B cell (primary cell): Measurements from ENCODE around the gene LGALS7. TPM values are rescaled to one million over a fixed set of nuclear protein-coding genes. Genes with fewer than 3 reads are reported as not detected.
A peak's percentile ranks its signal among the peaks of the same experiment; 100 is the strongest.

Experiments
- ATAC-seq: fragments of 200-7000 bp; cut with Tn5 transposase; one replicate; pipeline ENCODE4 v1.10.0; 2021; ENCODE audit warnings: low read depth, mild to moderate bottlenecking, moderate number of reproducible peaks, moderate library complexity
- CTCF ChIA-PET: fragments of 350-600 bp; sonication (Branson Sonifier 250); formaldehyde crosslinking; loops from one replicate; lab custom pipeline; 2021; ENCODE audit warnings: antibody characterized with exemption, inconsistent platforms; lab: Charles Lee
- POLR2A ChIA-PET: fragments of 350-600 bp; sonication (Branson Sonifier 250); formaldehyde crosslinking; loops from one replicate; lab custom pipeline; 2021; ENCODE audit warnings: antibody characterized with exemption; lab: Charles Lee
- DNase-seq: peaks from one replicate; pipeline ENCODE4 v3.0.0; 2013
- H2AFZ ChIP-seq: 2 replicates; pipeline ENCODE4 v1.6.1; 2012; ENCODE audit warnings: mild to moderate bottlenecking, low read depth, low read length; ENCODE audit not compliant: insufficient read depth, poor library complexity, severe bottlenecking
- H3K27ac ChIP-seq, 2 donors: 1 replicate in 1 of 2; 2 replicates in 1 of 2; pipeline ENCODE4 v1.5.1; 2012 to 2013; ENCODE audit warnings: low read length in 2 of 2, mild to moderate bottlenecking in 2 of 2, moderate library complexity in 1 of 2
- H3K27me3 ChIP-seq, 4 experiments: fragments of 200-600 bp in 1 of 4; sonication (generic) in 1 of 4; replicated peaks in 1 of 4; 1 replicate in 2 of 4; 2 replicates in 2 of 4; pipeline versions ENCODE4 v1.6.1 to v1.7.0; 2013 to 2016; ENCODE audit warnings: low read length in 3 of 4, mild to moderate bottlenecking in 2 of 4, mixed read lengths in 1 of 4, moderate library complexity in 1 of 4; ENCODE audit not compliant: insufficient read depth in 4 of 4, control insufficient read depth in 3 of 4; ENCODE audit errors: control extremely low read depth in 1 of 4
- H3K36me3 ChIP-seq, 2 experiments: replicated peaks in 1 of 2; 1 replicate in 1 of 2; 2 replicates in 1 of 2; pipeline versions ENCODE4 v1.6.1 to v1.7.1; 2013; ENCODE audit warnings: low read length in 1 of 2; ENCODE audit not compliant: insufficient read depth in 2 of 2, control insufficient read depth in 1 of 2; ENCODE audit errors: control extremely low read depth in 1 of 2, extremely low read depth in 1 of 2
- H3K4me1 ChIP-seq, 2 donors: fragments of 200-600 bp in 1 of 2; sonication (generic) in 1 of 2; 1 replicate in 1 of 2; 2 replicates in 1 of 2; pipeline versions ENCODE4 v1.5.1 to v1.6.1; 2013 to 2017; ENCODE audit warnings: low read length in 2 of 2; ENCODE audit not compliant: control insufficient read depth in 2 of 2, insufficient read depth in 2 of 2
- H3K4me2 ChIP-seq: replicated peaks from 2 replicates; pipeline ENCODE3; 2012; ENCODE audit warnings: mild to moderate bottlenecking, low read depth, low read length; ENCODE audit not compliant: poor library complexity, severe bottlenecking
- H3K4me3 ChIP-seq, 5 experiments: fragments of 200-600 bp in 1 of 5; sonication (generic) in 1 of 5; 1 replicate in 3 of 5; 2 replicates in 2 of 5; pipeline versions ENCODE4 v1.5.1 to v1.7.0; 2011 to 2016; ENCODE audit warnings: low read length in 4 of 5, mild to moderate bottlenecking in 4 of 5, low read depth in 2 of 5, control low read depth in 1 of 5, moderate library complexity in 1 of 5; ENCODE audit not compliant: insufficient read depth in 1 of 5; ENCODE audit errors: control extremely low read depth in 1 of 5, extremely low read depth in 1 of 5
- H3K79me2 ChIP-seq: fragments of 200-600 bp; sonication (generic); one replicate; pipeline ENCODE4 v1.6.0; 2016; ENCODE audit warnings: low read length; ENCODE audit not compliant: control insufficient read depth, insufficient read depth
- H3K9ac ChIP-seq: fragments of 200-600 bp; sonication (generic); 2 replicates; pipeline ENCODE4 v1.6.1; 2017; ENCODE audit warnings: mild to moderate bottlenecking, low read length, moderate library complexity
- H3K9me3 ChIP-seq, 3 donors: one replicate each; pipeline versions ENCODE4 v1.6.1 to v1.7.1; 2013; ENCODE audit warnings: low read length in 2 of 3; ENCODE audit not compliant: control insufficient read depth in 2 of 3, insufficient read depth in 1 of 3; ENCODE audit errors: control extremely low read depth in 1 of 3
- H4K20me1 ChIP-seq: 2 replicates; pipeline ENCODE4 v1.6.0; 2012; ENCODE audit warnings: mild to moderate bottlenecking, low read length; ENCODE audit not compliant: insufficient read depth, control insufficient read depth, poor library complexity, severe bottlenecking
- H3K27ac Mint-ChIP-seq: one replicate; pipeline ENCODE4 v1.8.0; 2021; ENCODE audit warnings: mixed read lengths
- H3K27me3 Mint-ChIP-seq: one replicate; pipeline ENCODE4 v1.8.0; 2021; ENCODE audit warnings: mixed read lengths
- H3K4me1 Mint-ChIP-seq: one replicate; pipeline ENCODE4 v1.8.0; 2021; ENCODE audit warnings: mixed read lengths
- H3K4me3 Mint-ChIP-seq: one replicate; pipeline ENCODE4 v1.8.0; 2021; ENCODE audit warnings: mixed read lengths
- H3K9me3 Mint-ChIP-seq: one replicate; pipeline ENCODE4 v1.8.0; 2022; ENCODE audit warnings: mixed read lengths; ENCODE audit not compliant: insufficient read depth
- EZH2 ChIP-seq: IDR thresholded peaks from 2 replicates; pipeline ENCODE4 v1.6.1; 2012; ENCODE audit warnings: borderline replicate concordance, low read depth, mild to moderate bottlenecking, moderate library complexity, low read length; ENCODE audit not compliant: insufficient read depth, poor library complexity, severe bottlenecking
- WGBS: methylation state at CpG from one replicate; pipeline ENCODE4 v1.1.5; 2013; ENCODE audit warnings: missing lambda C conversion rate; ENCODE audit not compliant: insufficient coverage; 5-methylcytosine and 5-hydroxymethylcytosine counted together
- intact Hi-C: fragments of 100-400 bp; cut with micrococcal nuclease; formaldehyde crosslinking; loops from one replicate; pipeline ENCODE4 v1.10.0; 2022
- polyA plus RNA-seq: library from polyadenylated mRNA; depleted of rRNA; stranded (reverse); fragments of >200 nt; gene quantifications from 2 replicates; pipeline ENCODE4 v1.2.3, GENCODE V29; 2012
- total RNA-seq, 2 donors: library from RNA; stranded (reverse); fragments of 120-200 nt in 1 of 2; gene quantifications; 1 replicate in 1 of 2; 2 replicates in 1 of 2; pipeline versions ENCODE4 v1.2.3 to v1.2.4, GENCODE V29; 2013 to 2022
- TF ChIP-seq, protein P1 (sequence below): fragments of 200-600 bp; IDR thresholded peaks from one replicate; pipeline ENCODE4 v1.8.0; 2022; ENCODE audit warnings: antibody characterized with exemption, mild to moderate bottlenecking

Gene LGALS7
- total and polyA plus RNA-seq, 2 donors (not counting 1 experiment from before 2014, with no cell fraction given): not detected

DNA sequence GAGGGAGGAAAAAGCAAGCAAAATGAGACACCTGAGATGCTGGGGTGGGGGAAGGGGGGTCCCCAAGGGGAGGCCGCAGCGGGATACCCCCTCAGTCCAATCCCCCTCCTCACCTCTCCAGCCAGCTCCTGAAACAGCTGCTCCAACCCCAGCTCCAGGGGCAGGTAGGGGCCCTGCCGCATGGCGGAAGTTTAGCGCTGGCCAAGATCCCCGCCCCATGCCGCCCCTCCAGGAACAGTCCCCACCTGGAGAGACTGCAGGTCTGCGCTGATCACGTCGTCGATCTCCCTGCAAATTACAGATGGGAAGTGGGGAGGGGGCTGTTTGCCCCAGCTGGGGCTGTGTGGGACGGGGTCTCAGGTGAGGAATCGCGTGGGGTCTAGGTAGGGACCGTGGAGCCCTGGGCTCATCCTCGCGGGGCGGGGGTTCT, 38.0 kb downstream of the LGALS7 start:
- no peaks in the 10 kb centered on the region for H3K9me3 Mint-ChIP-seq
- ATAC-seq (peak; percentile 26), DNase-seq (peak; percentile 80)
- H3K4me1 Mint-ChIP-seq: peaks cover 42% of the 10 kb centered on the region
- WGBS: 17% methylated on average over 4 of the region's 18 CpGs
- H2AFZ ChIP-seq: peak overlapping the region; percentile 77
- ChIA-PET CTCF (interaction anchor here (0.9 to 5.2 kb wide), 9 partner anchors 13 to 332 kb away, joined by 3 to 51 read pairs (median 6); partner anchors contain the start of genes ACTN4, FAM98C, MRPS12 and NFKBIB), POLR2A (interaction anchor here (0.6 to 1.4 kb wide), 6 partner anchors 34 to 195 kb away, joined by 3 to 10 read pairs (median 4); partner anchors contain the start of genes MRPS12 and SARS2)
- no peaks in the 10 kb centered on the region for H3K27me3 ChIP-seq
- no peaks in the 10 kb centered on the region for H4K20me1 ChIP-seq
- H3K4me3 ChIP-seq: peak overlapping the region in 4 of 5 experiments; percentile 57 to 86 (median 80)
- peak overlapping the region; percentile 87 for H3K4me3 Mint-ChIP-seq
- H3K27ac ChIP-seq: peak overlapping the region; percentile 65 to 74
- intact Hi-C loops: loop anchor here (2.0 to 10.0 kb wide), 3 partner anchors 60 to 116 kb away; partner anchors contain the start of genes ACTN4 and EIF3K
- H3K36me3 ChIP-seq: peaks cover 0 to 8% of the 10 kb centered on the region in 2 experiments
- H3K9me3 ChIP-seq: peaks cover 0 to 8% (median 0%) of the 10 kb centered on the region in 3 donors
- no peaks in the 10 kb centered on the region for H3K27me3 Mint-ChIP-seq
- H3K9ac ChIP-seq: peak overlapping the region; percentile 86
- H3K27ac Mint-ChIP-seq: peak overlapping the region; percentile 95
- H3K4me1 ChIP-seq: peaks cover 29 to 47% of the 10 kb centered on the region in 2 donors
- H3K79me2 ChIP-seq: peaks cover 11% of the 10 kb centered on the region
- peak overlapping the region; percentile 84 for H3K4me2 ChIP-seq
- TF ChIP-seq, protein P1, sequence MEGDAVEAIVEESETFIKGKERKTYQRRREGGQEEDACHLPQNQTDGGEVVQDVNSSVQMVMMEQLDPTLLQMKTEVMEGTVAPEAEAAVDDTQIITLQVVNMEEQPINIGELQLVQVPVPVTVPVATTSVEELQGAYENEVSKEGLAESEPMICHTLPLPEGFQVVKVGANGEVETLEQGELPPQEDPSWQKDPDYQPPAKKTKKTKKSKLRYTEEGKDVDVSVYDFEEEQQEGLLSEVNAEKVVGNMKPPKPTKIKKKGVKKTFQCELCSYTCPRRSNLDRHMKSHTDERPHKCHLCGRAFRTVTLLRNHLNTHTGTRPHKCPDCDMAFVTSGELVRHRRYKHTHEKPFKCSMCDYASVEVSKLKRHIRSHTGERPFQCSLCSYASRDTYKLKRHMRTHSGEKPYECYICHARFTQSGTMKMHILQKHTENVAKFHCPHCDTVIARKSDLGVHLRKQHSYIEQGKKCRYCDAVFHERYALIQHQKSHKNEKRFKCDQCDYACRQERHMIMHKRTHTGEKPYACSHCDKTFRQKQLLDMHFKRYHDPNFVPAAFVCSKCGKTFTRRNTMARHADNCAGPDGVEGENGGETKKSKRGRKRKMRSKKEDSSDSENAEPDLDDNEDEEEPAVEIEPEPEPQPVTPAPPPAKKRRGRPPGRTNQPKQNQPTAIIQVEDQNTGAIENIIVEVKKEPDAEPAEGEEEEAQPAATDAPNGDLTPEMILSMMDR: no peak
- no peak for TF ChIP-seq EZH2
